ENCODE results near the gene KLHL34.

The KLHL34 gene

GRCh38 chrX:21606002-21606401, 52.1 kb downstream of the KLHL34 start:
- Histone ChIP-seq H3K9me3 (ENCODE audit: insufficient read depth, low read depth, low read length) (no peaks in the 10 kb centered on the region), H3K4me3 (ENCODE audit: low read length) (no peak overlapping the region), H3K27ac (ENCODE audit: low read depth, low read length) (no peak overlapping the region), H3K9ac (ENCODE audit: low read depth, low read length) (no peak overlapping the region), H3K4me1 (ENCODE audit: insufficient read depth, low read length) (no peaks in the 10 kb centered on the region), H3K27me3 (ENCODE audit: insufficient read depth, low read length) (no peaks in the 10 kb centered on the region), H3K36me3 (ENCODE audit: insufficient read depth, low read length) (peaks cover 4% of the 10 kb centered on the region; the same call in 1 of the 2 replicates)

Data from HUES64 (cell line).